ENCODE measurements around the gene RALGPS1.
"Not testable (repeated sequence)": the region's sequence is repeated elsewhere in the genome, so short reads cannot be mapped to it uniquely, and the experiment has no call there.

RALGPS1 gene

DNA sequence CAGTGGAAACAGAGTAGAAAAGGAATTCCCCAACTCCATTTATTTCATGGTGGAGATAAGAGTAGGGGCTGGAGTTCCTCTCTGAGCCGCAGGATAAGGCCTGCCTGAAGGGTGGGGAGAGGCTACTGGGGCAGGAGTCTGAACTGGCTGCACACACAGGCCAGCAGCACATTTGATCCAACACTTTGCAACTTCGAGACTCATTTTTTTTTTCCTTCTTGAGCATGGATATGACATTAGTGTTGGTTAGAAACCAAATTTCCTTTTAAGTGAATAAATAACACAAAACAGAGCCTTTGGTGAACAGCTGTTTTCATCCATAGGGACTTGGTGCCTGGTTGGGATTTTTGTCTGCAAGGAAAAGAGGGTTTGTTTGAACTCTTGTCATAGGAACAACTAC, 76.6 kb downstream of the RALGPS1 start:
- DNase-seq, result no peak

- no peak for DNase-seq
Measured at GRCh38 chr9:126992427-126992826, 77.8 kb downstream of the RALGPS1 start.

- no peak for DNase-seq
Measured at GRCh38 chr9:126999315-127000068, 84.9 kb downstream of the RALGPS1 start.

GRCh38 chr9:127004946-127005769, 90.6 kb downstream of the RALGPS1 start:
- DNase-seq, result peak; percentile 33

DNA sequence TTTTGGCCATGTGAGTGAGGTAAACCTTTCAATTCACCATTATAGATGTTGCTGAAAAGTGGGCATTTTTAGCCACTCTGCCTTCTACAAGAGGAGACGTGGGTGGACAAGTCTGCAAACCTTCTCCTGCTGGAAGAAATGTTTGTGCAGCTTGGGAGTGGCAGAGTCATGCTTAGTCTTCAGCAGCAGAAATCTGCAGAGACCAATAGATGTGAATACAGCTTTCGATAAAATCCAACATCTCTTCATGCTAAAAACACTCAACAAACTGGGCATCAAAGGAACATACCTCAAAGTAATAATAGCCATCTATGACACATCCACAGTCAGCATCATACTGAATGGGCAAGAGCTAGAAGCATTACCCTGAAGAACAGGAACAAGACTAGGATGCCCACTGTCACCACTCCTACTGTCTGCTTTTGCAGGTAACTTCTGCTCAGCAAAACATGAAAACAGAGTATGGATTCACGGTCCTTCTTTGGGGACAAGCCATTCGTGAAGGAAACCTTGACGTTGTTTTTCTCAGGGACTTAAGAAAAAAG, 91.3 kb downstream of the RALGPS1 start:
- DNase-seq, result no peak

GRCh38 chr9:127007638-127008037, 93.1 kb downstream of the RALGPS1 start:
- DNase-seq, result no peak

GRCh38 chr9:127008076-127008475, 93.5 kb downstream of the RALGPS1 start:
- no peak for DNase-seq

DNA sequence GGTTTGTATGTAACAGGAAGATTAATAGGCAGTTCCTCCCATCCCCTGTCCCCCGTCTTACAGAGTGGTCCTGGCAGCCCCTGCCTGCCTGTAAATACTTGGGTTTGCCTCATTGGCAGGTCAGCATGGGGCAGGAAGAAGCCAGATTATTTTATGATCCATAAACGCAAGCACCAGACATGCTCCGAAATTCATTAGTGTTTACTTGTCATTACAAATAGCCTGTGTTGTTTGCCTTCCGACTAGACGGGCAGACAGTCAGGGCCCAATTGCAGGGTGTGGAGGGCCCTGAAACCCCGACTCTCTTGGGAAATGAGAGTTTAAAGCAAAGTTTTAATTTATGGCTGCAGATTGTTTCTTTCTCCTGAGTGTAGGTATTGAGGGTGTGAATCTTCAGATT, 97.2 kb downstream of the RALGPS1 start:
- DNase-seq, result no peak

DNA sequence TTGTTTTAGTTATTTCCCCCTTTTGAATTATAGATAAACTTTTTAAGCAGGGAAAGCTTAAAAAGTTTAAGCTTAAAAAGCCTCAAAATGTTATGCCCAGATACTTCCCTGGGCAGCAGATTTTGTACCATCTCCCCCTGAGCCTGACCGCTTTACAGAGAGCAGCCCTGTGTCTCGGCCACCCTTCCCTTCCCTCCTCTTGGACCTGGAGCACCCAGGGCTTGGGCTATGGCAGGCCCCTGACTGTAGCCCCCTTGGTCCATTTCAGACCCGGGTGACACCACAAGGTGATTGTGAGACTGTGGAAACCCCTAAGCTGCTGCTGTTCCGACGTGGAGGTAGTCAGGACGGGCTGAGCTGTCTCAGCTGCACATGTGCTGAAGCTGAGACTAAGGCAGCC, 97.7 kb downstream of the RALGPS1 start:
- DNase-seq, result no peak

GRCh38 chr9:127013597-127013996, 99.0 kb downstream of the RALGPS1 start:
- no peak for DNase-seq

GRCh38 chr9:127014216-127014909, 99.8 kb downstream of the RALGPS1 start:
- peak; percentile 58 for DNase-seq

- DNase-seq, result no peak
Measured at GRCh38 chr9:127014910-127015540, 100.4 kb downstream of the RALGPS1 start.

DNA sequence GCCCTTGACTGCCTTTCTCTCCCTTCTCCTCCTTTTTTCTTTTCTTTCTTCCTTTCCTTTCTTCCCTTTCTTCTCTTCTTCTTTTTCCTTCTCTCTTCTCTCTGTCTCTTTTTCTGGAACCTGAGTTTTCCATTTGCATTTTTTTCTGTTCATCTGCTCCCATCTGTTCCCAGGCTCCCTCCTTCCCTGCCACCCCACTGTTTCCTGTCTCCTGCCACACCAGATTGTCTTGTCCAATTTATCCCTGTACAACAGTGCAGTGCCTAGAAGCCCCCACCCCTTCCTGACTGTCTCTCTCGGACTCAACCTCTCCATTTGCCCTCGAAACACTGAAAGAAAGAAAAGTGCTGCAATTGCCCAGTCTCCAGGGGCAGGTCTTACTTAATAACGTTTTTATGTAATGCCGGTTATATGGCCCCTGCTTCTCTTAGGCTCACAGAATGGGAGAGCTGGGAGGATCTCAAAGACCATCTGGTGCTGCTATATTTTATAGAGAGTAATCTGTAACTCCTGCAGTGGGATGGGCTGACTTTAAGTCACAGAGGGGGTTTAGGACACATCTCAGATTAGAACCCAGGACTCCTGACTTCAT, 101.4 kb downstream of the RALGPS1 start:
- DNase-seq, result no peak

- DNase-seq, result not testable (repeated sequence)
Measured at GRCh38 chr9:127017979-127018378, 103.4 kb downstream of the RALGPS1 start.

DNA sequence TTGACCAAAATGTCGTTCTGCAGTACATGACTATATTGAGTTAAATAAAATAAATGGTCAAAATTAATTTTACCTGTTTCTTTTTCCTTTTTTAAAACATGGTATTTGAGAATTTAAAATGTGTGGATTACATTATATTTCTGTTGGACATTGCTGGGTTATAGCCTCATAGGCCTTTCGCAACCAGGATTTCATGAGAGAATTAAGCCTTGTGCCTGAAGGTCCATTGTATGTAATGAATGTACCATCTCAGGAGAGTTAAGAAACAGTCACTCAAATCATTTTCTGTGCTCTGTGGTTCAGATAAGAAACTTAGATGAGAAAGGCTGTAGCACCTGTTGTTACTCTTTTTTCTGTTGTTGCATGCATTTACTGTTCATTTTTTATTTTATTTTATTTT, 104.4 kb downstream of the RALGPS1 start:
- no peak for DNase-seq

DNA sequence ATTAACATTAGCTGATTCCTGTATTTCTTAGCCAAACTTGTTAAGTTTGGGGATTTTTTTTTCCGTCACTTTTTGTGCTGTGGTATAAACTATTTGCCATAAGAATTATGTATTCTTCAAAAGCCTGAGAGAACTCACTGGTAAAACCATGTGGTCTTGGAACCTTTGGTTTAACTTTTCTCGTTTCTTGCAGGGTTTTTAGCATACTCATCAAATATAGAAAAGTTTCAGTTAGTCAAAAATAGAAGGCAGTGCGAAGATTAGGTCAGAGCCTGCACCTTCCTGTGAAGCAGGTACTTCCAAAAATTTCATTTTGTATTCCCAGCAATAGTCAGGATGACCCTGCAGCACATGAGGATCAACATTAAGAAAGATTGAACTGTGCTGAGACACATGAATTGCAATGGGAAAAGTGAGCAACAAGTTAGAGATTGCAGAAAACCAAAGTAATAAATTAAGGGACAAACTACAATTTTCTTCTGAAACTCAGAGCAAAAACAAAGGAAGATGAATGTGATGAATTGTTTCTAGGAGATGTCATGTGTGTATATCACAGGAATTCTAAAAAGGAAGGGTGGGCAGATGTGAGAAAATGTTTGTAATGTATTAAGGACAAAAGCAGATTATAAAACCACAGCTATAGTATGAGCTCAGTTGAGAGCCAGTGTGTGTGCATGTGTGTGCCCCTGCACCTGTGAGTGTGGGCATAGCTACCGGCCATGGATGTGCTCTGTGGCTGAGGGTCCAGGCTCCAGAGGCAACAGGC, 105.6 kb downstream of the RALGPS1 start:
- no peak for DNase-seq

DNA sequence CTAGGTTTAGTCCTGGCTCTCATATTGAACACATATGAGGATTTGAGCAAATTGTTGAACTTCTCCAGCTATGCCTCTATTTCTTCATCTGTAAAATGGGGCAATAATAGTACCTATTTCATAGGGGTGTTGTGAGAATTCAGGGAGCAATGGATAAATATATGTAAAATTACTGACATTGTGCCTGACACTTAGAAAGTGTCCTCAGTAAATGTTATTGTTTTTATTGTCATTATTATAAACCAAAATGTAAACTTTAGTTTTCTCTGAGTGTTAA, 106.2 kb downstream of the RALGPS1 start:
- no peak for DNase-seq

DNA sequence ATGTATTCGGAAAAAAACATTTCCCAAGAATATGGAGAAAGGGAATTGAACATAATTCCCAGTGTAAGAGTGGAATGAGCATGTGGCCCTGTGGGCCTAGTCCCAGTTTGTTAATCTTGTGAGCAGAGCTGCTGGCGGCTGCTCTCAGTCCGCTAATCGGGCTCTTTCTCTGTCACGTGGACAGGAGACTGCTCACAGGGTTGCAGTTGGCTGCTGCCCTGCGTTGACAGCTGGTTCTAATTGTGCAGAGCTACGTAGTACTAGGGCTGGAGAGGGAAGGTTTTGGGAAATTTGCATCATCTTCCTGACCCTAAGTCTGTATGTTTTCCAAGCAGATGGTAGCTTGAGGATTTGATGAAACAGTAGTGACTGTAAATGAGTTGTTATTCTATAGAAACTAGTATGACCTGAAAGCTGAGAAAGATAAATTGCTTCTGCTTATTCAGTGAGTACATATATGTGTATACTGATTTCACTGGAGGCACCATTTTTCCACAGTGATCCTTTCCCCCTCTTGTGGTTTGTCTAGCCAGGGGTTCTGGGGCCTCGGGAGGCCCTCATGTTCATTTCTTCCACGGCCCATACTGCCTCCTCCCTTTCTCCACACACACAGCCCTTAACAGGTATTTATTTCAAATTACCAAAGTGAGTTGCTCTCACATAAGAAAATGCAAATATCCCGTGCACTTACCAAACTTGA, 107.2 kb downstream of the RALGPS1 start:
- DNase-seq, result peak; percentile 93

DNA sequence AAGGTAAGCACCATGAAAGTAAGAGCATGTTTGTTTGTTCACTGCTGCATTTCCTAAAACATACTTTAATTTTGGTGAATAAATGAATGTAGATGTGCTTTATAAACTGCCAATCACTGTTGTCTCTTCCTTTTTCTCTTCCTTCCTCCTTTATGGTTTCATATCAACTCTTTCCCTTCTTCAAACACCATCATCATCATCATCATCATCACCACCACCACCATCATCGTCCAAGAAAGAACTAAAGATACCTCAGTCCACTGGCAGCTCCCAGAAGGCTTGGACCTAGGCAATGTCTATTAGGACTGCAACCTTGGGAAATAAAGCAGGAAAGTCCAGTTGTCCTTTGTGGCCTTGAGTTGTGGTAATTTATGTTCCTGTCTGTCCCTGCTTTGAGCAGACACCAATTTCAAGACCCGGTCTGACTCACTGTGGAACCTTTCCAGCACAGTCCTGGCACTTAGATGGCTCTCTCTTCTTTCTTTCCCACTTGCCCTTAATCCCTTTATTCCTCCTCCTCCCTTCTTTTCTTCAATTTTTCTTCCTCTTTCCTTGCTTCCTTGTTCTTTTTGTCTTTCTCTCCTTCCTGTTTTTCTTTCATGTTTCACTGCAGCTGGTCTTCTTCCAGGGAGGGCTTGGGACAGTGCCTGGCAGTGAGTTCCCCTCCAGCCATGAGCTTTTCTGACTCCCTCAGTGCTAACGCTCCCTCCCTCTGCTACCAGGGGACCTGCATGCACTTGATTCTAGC, 108.5 kb downstream of the RALGPS1 start:
- no peak for DNase-seq

- DNase-seq, result no peak
Measured at GRCh38 chr9:127025042-127025441, 110.5 kb downstream of the RALGPS1 start.
